HFF-Myc (cell line): Measurements from ENCODE around the gene SSBP1.

Experiments used
- DNase-seq: peaks from one replicate; pipeline ENCODE4 v3.0.0-alpha.2; 2011; ENCODE audit warnings: low read depth; ENCODE audit errors: extremely low read depth
- H3K4me3 ChIP-seq: replicated peaks from 2 replicates; pipeline ENCODE4 v1.5.1; 2011; ENCODE audit warnings: low read depth, mild to moderate bottlenecking, control low read depth, low read length
- CTCF ChIP-seq: IDR thresholded peaks from 2 replicates; pipeline ENCODE4 v1.5.1; 2012; ENCODE audit warnings: mild to moderate bottlenecking, low read depth, low read length, control low read depth; ENCODE audit errors: missing control alignments

Gene SSBP1

GRCh38 chr7:141715794-141716689, 22.1 kb upstream of the SSBP1 start:
- no peak overlapping the region for H3K4me3 ChIP-seq
- no peak for TF ChIP-seq CTCF
- DNase-seq, result no peak

DNA sequence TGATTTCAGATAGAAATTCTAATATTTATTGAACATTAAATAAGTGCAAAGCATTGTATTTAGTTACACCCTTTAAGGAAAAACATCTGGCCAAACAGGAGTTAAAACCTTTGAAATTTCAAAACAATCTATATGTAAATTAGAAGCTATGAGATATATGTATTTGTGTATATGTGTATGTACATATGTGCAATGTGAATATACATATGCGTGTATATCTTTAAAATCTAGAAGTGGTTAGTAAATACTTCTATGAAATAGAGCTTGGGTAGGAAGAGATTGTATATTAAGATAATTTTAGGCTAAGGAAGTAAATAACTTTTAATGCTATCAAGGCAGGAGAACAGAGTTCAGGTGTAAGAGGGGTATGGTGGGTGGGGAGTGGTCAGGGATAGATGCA, 20.7 kb upstream of the SSBP1 start:
- DNase-seq, result no peak
- no peak overlapping the region for H3K4me3 ChIP-seq
- no peak for TF ChIP-seq CTCF

- H3K4me3 ChIP-seq, result no peak overlapping the region
- no peak for DNase-seq
- TF ChIP-seq CTCF, result no peak
Observed at GRCh38 chr7:141722529-141722928, 15.6 kb upstream of the SSBP1 start.

GRCh38 chr7:141729020-141729419, 9.1 kb upstream of the SSBP1 start:
- no peak overlapping the region for H3K4me3 ChIP-seq
- DNase-seq, result no peak
- no peak for TF ChIP-seq CTCF

DNA sequence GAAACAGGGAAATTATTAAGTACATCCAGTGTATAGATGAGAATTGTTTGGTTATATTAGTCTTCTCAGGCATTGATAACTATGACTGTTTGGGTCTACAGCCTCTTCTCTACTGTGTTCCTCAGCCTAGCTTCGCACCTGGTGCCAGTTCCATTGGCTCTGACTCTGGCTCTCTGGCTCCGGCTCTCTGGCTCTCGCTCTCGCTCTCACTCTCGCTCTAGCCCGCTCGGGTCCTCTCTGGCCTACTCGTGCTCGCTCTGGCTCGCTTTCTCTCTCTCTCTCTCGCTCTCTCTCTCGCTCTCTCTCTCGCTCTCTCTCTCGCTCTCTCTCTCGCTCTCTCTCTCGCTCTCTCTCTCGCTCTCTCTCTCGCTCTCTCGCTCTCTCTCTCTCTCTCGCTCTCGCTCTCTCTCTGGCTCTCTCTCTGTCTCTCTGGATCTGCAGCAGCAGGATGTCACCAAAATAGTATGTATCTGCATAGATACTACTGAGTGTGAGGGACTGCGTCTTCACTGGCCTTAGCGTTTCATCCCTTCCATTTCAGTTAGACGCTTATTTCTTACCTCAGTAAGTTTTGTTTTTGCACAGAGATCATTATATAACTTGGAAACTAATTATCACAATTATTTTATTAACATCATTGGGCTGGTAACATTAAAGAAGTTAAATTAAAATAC, 6.5 kb upstream of the SSBP1 start:
- no peak overlapping the region for H3K4me3 ChIP-seq
- no peak for DNase-seq
- no peak for TF ChIP-seq CTCF

DNA sequence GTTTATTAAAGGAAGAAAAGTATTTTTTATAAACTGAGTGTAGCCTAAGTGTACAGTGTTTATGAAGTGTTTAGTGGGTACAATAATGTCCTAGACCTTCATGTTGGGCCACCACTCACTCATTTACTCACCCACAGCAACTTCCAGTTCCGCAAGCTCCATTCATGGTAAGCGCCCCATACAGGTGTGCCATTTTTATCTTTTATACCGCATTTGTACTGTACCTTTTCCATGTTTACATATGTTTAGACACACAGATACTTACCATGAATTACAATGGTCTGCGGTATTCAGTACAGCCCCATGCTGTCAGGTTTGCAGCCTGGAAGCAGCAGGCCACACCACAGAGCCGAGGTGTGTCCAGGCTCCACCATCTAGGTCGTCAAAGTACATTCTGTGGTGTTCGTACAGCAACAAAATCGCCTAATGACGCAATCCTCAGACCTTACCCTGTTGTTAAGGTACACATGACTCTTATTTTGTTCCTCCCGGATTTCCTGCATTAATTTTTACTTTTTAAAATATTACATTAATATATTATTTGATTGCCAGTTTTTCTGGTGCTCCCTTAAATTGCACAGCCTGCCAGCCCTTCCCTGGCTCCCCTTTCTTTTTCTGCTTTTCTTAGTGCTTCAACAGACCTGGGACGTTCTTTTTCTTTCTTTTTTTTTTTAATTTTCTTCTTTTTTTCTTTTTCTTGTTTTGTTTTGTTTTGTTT, 881 bp upstream of the SSBP1 start:
- no peak for DNase-seq
- TF ChIP-seq CTCF, result no peak
- peak overlapping the region; percentile 76 for H3K4me3 ChIP-seq
